ENCODE measurements around the gene EHMT2.
"Not testable (repeated sequence)": the region's sequence is repeated elsewhere in the genome, so short reads cannot be mapped to it uniquely, and the experiment has no call there.

Gene EHMT2

DNA sequence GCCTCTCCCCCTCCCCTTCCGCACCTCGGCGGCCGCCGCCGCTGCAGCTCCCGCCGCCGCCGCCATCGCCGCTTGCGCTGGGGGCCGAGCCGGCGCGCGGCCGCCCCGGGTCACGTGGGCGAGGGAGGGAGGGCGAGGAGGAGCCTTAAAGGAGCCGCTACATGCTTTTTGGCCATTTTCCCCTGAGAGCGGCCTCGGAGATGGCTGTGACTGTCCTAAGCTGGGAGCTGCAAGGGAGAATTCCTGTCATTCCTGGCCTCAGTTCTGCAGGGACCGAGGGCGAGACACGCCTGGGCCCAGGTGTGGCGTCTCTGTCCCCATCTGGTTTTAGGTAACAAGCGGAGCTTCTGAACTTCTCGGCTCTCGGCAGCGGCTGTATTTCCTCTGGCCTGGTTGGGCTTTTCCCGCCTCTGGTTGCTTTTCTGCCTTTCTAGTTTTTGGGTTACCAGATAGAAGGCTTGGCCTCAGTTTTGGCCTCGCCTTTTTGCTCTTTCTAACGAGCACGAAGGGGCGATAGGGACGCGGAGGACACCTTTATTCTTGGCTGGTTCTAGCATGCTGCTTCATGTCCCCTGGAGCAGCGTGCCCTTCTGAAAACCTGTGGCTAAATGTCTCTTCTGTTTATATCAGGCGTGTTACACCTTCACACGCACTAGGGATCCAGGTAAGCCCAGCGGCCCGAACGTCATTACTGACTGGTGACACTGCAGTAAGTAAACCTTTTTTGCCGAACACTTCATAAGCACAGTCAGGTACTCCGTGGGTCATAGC lies at the start of gene EHMT2:
EHMT2 (minus strand) TSS at position 87 of the 771 bp plus-strand sequence; CDS start at position 66, 21 bp downstream.
- peak; percentile 82 for DNase-seq

DNA sequence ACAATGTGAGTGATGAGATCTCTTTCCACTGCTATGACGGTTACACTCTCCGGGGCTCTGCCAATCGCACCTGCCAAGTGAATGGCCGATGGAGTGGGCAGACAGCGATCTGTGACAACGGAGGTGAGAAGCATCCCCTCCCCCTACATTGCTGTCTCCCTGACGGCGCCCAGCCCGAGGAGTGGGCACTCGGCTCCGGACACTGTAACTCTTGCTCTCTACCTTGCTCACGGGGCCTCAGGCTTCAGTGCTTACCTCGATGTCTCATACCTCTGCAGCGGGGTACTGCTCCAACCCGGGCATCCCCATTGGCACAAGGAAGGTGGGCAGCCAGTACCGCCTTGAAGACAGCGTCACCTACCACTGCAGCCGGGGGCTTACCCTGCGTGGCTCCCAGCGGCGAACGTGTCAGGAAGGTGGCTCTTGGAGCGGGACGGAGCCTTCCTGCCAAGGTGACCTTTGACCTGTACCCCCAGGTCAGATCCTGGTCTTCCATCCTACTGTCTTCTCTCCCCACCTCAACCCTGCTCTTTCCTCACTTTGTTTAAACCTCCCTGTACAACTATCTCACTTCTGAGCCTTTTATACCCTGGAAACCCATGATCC lies 49.7 kb upstream of the EHMT2 start:
- no peak for DNase-seq

DNA sequence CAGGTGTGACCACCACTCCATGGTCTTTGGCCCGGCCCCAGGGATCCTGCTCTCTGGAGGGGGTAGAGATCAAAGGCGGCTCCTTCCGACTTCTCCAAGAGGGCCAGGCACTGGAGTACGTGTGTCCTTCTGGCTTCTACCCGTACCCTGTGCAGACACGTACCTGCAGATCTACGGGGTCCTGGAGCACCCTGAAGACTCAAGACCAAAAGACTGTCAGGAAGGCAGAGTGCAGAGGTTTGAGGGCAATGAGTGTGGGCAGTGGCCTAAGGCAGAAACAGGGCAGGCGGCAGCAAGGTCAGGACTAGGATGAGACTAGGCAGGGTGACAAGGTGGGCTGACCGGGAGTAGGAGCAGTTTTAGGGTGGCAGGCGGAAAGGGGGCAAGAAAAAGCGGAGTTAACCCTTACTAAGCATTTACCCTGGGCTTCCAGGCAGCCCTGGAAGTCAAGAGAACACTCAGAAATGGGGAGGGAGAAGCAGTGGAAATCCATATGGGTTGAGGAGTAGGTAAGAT lies 48.9 kb upstream of the EHMT2 start:
- no peak for DNase-seq

DNA sequence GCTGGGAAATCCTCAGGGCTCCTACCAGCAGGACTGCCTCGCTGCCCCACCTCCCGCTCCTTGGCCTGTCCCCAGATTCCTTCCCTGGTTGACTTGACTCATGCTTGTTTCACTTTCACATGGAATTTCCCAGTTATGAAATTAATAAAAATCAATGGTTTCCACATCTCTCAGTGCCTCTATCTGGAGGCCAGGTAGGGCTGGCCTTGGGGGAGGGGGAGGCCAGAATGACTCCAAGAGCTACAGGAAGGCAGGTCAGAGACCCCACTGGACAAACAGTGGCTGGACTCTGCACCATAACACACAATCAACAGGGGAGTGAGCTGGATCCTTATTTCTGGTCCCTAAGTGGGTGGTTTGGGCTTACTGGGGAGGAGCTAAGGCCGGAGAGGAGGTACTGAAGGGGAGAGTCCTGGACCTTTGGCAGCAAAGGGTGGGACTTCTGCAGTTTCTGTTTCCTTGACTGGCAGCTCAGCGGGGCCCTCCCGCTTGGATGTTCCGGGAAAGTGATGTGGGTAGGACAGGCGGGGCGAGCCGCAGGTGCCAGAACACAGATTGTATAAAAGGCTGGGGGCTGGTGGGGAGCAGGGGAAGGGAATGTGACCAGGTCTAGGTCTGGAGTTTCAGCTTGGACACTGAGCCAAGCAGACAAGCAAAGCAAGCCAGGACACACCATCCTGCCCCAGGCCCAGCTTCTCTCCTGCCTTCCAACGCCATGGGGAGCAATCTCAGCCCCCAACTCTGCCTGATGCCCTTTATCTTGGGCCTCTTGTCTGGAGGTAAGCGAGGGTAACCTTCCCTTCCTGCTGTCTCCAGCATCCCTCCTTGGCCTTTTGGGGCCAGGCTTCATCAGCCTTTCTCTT lies 48.2 kb upstream of the EHMT2 start, which contains the start of gene CFB:
CFB (plus strand) TSS at position 589 of the 863 bp plus-strand sequence; CDS start at position 716, 127 bp downstream.
- DNase-seq, result peak; percentile 93

DNA sequence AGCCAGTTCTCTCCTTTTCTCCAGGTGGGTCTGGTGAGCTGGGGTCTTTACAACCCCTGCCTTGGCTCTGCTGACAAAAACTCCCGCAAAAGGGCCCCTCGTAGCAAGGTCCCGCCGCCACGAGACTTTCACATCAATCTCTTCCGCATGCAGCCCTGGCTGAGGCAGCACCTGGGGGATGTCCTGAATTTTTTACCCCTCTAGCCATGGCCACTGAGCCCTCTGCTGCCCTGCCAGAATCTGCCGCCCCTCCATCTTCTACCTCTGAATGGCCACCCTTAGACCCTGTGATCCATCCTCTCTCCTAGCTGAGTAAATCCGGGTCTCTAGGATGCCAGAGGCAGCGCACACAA lies 47.6 kb upstream of the EHMT2 start:
- DNase-seq, result no peak

DNA sequence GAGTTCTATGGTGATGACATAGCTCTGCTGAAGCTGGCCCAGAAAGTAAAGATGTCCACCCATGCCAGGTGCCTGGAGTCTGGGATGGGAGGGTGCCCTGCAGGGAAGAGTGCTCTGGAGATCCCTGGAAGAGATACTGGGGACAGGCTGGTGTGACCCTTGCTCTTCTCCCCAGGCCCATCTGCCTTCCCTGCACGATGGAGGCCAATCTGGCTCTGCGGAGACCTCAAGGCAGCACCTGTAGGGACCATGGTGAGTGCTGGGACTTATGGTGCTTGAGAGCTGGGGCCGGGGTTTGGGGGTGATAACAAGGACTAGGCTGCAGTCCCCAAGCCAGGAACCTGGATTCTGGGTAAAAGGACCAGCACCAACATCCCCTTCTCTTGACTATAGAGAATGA lies 46.2 kb upstream of the EHMT2 start:
- DNase-seq, result no peak

DNA sequence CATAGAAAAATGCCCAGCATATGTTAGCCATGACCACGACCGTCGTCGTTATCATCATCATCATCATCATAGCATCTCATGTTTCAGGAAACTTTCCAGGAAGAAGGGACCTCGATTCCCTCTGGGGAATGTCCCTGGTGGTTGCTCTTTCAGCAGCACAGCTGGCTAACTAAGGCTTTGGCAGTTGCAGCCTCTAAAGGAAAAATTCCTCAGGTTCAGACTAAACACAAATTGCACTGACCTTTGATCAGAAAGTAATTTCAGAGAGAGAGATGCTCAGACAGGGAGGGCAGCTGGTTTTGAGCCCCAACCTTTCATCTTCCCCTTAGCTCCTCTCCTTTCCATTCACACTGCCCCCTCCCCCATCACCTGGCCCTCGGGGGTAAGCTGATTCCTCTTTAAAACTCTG lies 42.8 kb upstream of the EHMT2 start:
- DNase-seq, result no peak

DNA sequence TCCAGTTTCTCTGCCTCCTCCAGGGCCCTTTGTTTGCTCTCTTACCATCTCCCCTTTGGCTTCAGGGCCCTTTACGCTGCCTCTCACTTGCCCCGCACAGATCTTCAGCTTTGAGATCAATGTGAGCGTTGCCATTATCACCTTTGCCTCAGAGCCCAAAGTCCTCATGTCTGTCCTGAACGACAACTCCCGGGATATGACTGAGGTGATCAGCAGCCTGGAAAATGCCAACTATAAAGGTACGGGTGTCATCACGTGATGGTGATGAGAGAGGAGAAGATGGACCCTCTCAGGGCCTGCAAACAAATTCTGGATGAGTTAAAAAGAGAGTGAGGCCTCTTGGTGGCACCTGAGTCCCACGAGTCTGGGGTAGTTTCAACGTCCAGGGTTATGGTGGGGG lies 38.3 kb upstream of the EHMT2 start:
- no peak for DNase-seq

DNA sequence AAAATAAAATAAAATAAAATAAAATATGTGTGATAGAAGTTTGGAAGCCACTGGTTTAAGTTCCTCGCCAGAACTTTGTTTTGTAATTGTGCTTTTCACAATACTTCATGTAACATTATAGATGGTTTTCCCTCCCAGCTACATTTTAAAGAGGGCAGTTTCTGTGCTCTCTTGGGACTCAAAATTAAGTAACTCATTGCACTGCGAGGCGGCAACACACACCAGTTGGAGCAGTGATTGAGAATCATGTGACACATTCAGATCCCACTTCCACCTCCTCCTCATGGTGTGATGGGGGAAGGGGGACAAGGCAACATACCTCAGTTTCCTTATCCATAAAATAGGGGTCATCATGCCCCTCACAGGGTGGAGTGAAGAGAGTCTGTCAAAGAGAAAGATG lies 37.5 kb upstream of the EHMT2 start:
- peak; percentile 42 for DNase-seq

DNA sequence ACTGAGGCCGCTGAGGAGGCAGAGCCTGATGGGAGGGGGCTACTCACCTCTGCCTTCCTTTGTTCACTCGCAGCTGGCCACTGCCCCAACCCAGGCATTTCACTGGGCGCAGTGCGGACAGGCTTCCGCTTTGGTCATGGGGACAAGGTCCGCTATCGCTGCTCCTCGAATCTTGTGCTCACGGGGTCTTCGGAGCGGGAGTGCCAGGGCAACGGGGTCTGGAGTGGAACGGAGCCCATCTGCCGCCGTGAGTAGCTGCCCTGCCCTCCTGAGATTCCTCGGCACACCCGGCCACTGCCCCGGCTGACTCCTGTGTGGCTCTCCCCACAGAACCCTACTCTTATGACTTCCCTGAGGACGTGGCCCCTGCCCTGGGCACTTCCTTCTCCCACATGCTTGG lies 36.0 kb upstream of the EHMT2 start:
- no peak for DNase-seq

DNA sequence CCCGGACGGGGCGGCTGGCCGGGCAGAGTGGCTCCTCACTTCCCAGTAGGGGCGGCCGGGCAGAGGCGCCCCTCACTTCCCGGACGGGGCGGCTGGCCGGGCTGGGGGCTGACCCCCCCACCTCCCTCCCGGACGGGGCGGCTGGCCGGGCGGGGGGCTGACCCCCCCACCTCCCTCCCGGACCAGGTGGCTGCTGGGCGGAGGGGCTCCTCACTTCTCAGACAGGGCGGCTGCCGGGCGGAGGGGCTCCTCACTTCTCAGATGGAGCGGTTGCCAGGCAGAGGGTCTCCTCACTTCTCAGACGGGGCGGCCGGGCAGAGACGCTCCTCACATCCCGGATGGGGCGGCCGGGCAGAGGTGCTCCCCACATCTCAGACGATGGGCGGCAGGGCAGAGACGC lies 34.6 kb upstream of the EHMT2 start:
- DNase-seq, result not testable (repeated sequence)

DNA sequence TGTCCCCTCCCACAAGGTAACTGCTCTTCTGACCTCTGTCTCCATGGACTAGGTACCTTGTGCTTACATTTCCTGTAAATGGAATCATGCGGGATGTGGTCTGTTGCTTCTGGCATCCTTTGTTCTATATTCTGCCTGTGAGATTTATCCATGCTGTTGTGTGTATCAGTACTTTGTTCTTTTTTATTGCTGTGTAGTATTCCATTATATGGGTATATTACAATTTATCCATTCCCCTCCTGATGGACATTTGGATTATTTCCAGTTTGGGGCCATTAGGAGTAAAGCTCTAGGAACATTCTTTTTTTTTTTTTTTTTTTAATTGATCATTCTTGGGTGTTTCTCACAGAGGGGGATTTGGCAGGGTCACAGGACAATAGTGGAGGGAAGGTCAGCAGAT lies 33.5 kb upstream of the EHMT2 start:
- DNase-seq, result no peak

DNA sequence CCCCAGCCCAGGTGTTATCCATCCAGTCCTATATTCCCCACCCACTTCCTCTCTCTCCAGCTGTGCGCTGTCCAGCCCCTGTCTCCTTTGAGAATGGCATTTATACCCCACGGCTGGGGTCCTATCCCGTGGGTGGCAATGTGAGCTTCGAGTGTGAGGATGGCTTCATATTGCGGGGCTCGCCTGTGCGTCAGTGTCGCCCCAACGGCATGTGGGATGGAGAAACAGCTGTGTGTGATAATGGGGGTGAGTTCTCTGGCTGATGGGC lies 31.1 kb upstream of the EHMT2 start:
- DNase-seq, result no peak

DNA sequence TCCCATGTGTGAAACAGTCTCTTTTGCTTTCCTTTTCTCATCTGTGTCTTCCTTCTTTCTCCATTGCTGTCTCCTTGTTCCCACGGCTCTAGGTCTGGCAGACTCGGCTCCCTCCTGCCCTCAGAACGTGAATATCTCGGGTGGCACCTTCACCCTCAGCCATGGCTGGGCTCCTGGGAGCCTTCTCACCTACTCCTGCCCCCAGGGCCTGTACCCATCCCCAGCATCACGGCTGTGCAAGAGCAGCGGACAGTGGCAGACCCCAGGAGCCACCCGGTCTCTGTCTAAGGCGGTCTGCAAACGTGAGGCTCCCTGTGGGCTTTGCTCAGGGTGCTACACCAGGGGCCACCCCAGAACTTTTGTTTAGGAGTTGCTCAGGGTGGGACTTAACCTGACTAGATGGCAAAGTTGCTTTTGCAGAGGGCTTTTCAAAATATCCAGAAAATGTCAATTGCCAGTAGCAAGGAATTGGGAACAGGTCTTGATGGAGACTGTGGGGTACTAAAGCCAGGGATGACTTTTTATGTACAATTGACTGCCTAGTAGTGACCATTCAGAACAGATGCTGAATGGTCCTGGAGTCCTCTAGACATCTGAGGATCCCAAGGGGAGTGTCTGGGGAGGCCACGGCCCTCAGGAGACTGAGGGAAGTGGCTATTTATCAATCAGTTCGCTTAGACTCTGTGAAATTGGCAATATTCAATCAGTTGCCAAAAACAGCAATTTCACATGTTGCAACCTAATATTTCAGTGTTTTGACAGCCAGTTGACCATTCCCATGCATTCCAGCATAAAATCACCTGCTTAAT lies 30.6 kb upstream of the EHMT2 start:
- no peak for DNase-seq

DNA sequence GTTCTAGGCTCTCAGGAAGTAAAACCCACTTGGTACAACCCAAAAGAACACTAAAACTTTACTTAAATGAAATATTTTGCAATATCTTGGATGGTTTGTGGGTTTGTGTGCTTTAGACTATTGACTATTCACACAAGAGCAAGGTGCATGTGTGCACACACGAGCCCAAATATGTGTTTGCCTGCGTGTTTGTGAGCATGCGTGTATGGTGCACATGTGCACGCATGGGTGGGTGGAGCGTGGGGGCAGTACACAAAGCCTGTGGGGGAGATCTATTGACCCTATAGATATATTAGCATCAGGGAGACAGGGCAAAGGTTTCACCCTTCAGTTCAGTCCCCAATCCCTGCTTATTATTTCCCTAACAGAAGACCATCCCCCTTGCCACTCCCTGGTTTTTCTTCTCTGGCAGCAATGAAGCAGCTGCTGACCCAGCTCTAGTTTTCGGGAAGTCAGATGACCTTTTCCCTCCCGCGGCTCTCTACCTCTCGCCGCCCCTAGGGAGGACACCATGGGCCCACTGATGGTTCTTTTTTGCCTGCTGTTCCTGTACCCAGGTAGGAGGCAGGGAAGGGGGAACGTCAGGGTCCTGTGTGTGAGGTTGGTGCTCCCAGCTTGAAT lies 29.9 kb upstream of the EHMT2 start, which contains the start of gene C2:
C2 (plus strand) TSS at position 476 of the 621 bp plus-strand sequence; CDS start at position 512, 36 bp downstream.
- DNase-seq, result no peak

DNA sequence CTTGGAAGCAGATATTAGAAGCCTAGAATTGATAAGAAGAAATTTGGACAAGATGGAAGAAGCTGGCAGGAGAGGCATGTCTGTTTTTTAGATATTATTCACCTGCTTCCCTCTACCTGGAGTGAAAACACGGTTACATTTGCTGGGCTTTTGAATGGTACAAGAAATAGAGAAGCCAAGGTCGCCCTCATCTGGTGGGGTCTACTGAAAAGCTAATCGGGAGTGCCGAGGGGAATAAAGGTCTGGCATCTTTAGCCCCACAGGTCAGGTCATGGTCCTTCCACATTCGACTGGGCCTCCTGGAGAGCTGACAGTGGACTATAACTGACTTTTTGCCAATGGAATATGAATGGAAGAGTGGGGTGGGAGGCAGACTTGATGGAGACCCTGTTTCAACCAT lies 25.4 kb upstream of the EHMT2 start:
- no peak for DNase-seq

DNA sequence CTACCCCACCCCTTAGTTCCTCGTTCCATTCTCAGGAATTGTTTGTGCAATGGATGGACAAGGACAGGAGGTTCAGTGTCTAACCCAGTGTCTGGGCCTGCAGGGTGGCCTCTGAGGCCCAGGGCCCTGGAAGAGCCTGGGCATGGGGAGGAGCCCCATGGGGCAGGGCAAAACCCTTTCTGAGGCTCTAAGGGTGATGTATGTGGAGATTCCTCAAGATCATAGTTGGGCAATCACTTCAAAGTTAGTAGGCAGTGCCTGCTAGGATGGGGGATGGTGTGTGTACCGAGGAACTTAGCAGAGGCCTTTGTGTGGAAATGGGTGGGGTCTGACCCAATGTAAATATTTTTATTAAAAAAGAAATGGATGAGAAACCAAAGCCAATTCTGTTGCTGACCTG lies 23.3 kb upstream of the EHMT2 start:
- DNase-seq, result peak; percentile 90

DNA sequence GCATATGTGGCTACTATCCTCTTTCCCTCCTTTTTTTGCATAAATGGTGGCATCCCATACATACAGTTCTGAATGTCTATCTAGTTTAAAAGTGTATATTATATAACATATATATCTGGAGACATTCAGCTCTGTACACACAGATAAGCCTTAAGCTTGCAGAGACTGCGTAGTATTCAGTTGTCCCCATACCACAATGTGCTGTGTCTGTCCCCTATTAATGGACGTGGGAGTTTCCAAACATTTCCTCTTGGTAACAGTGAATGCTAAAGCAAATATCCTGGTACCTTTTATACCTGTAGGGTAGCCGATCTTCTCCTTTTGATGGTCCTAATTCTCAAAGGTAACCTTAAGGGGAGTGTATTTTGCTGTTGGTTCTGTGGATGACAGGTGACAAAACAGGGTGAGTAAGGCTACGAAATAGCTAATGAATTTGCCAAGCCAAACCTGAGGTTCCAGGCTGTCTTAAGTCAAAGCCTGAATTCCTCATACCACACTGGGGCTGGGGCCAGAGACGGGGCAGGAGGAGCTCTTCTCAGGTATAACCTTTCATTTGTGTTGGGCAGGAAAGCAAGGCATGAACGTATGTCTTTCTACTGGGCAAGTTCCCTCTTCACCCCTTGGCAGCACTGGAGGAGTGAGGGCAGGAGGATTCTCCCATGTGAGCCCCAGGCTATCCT lies 22.3 kb upstream of the EHMT2 start:
- DNase-seq, result no peak

DNA sequence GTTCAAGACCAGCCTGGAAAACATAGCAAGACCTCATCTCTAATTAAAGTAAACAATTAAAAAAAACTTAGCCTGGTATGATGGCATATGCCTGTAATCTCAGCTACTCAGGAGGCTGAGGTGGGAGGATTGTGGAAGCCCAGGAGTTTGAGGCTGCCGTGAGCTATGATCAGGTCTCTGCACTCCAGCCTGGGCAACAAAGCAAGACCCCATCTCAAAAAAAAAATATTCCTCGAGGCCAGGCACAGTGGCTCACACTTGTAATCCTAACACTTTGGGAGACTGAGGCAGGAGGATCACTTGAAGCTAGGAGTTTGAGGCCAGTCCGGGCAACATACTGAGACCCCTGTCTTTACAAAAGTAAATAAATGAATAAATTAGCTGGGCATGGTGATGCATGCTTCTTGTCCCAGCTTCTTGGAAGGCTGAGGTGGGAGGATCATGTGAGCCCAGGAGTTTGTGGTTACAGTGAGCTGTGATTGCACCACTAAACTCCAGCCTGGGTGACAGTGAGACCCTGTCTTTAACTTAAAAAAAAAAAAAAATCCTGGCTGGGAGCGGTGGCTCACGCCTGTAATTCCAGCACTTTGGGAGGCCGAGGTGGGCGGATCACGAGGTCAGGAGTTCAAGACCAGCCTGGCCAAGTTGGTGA lies 20.7 kb upstream of the EHMT2 start:
- DNase-seq, result peak; percentile 48

DNA sequence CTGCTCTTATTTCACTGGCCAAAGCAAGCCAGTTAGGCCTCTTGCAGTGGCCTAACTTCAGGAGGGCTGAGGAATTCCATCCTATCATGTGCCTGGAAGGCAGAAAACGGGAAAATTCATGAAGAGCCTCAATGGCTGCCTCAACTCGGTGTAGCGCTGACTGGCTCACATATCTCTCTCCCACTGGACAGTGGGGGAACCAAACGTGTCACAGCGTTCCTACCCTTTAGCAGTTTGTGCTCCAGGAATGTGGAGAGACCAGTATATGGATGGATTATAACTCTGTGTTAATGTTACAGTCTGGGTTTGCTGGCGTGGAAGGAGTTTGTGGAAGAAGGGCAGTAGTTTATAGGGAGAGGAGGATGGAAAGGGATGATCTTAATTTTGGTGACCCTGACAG lies 18.3 kb upstream of the EHMT2 start:
- no peak for DNase-seq

DNA sequence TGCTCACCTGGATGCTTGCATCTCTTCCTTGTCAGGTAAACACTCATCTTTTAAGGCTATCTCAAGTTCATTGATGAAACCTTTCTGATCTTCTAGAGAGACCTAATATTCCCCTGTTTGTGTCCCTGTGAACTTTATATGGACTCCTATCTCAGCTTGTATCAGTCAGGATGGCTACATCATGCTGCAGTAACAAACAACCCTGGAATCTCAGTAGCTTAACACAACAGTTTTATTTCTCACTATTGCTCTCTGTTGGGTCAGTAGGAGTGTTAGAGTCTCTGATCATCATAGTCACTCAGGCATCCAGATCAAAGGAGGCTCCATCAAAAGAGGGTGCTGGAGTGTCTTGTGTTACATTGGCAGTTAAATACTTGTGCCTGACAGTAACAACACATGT lies 17.9 kb upstream of the EHMT2 start:
- no peak for DNase-seq
